ENCODE measurements around the gene OR52N4. TPM values are rescaled to one million over a fixed set of nuclear protein-coding genes. Genes with fewer than 3 reads are reported as not detected.

OR52N4 gene
- total and polyA plus RNA-seq, 2 donors, result 0.09 to 0.73 TPM

- WGBS, result 96% methylated on average over 1 of the region's 1 CpG
- Histone ChIP-seq H3K27ac (ENCODE audit: low read depth in 1 of 2, low read length in 1 of 2) (no peak within 1 kb of the TSS), H3K4me3 (ENCODE audit: low read length in 2 of 2) (no peak within 1 kb of the TSS), H3K4me1 (ENCODE audit: control insufficient read depth in 2 of 2, insufficient read depth in 2 of 2, low read length in 2 of 2) (no peaks in the 10 kb centered on the region), H3K9me3 (ENCODE audit: control insufficient read depth in 2 of 2, insufficient read depth in 1 of 2, low read length in 1 of 2) (no peaks in the 10 kb centered on the region), H3K36me3 (ENCODE audit: control insufficient read depth in 2 of 2, insufficient read depth in 2 of 2, low read length in 1 of 2) (no peaks in the 10 kb centered on the region), H3K27me3 (ENCODE audit: control insufficient read depth in 2 of 2, insufficient read depth in 1 of 2, low read length in 1 of 2) (no peaks in the 10 kb centered on the region)
- no peak for DNase-seq (ENCODE audit: low read depth in 6 of 9, low spot score in 9 of 9)
These were observed 17.6 kb upstream of the OR52N4 start, which contains the start of gene OR56B1 for GRCh38 chr11:5736396-5736795. Gene OR56B1, plus strand, starts transcription at chr11:5736448. Its CDS starts 69 bp downstream, at chr11:5736517.

GRCh38 chr11:5737091-5737490 is 17.0 kb upstream of the OR52N4 start:
- Histone ChIP-seq H3K27me3 (ENCODE audit: control insufficient read depth in 2 of 2, insufficient read depth in 1 of 2, low read length in 1 of 2) (no peaks in the 10 kb centered on the region), H3K9me3 (ENCODE audit: control insufficient read depth in 2 of 2, insufficient read depth in 1 of 2, low read length in 1 of 2) (no peaks in the 10 kb centered on the region), H3K4me1 (ENCODE audit: control insufficient read depth in 2 of 2, insufficient read depth in 2 of 2, low read length in 2 of 2) (no peaks in the 10 kb centered on the region), H3K27ac (ENCODE audit: low read depth in 1 of 2, low read length in 1 of 2) (no peak overlapping the region), H3K36me3 (ENCODE audit: control insufficient read depth in 2 of 2, insufficient read depth in 2 of 2, low read length in 1 of 2) (no peaks in the 10 kb centered on the region), H3K4me3 (ENCODE audit: low read length in 2 of 2) (no peak overlapping the region)
- no peak for DNase-seq (ENCODE audit: low read depth in 6 of 9, low spot score in 9 of 9)

GRCh38 chr11:5737670-5738392 is 16.2 kb upstream of the OR52N4 start:
- no peak overlapping the region for H3K27ac ChIP-seq (ENCODE audit: low read depth in 1 of 2, low read length in 1 of 2)
- no peaks in the 10 kb centered on the region for H3K4me1 ChIP-seq (ENCODE audit: control insufficient read depth in 2 of 2, insufficient read depth in 2 of 2, low read length in 2 of 2)
- WGBS, result 96% methylated on average over 6 of the region's 6 CpGs
- H3K27me3 ChIP-seq (ENCODE audit: control insufficient read depth in 2 of 2, insufficient read depth in 1 of 2, low read length in 1 of 2), result no peaks in the 10 kb centered on the region
- H3K4me3 ChIP-seq (ENCODE audit: low read length in 2 of 2), result no peak overlapping the region
- no peaks in the 10 kb centered on the region for H3K9me3 ChIP-seq (ENCODE audit: control insufficient read depth in 2 of 2, insufficient read depth in 1 of 2, low read length in 1 of 2)
- DNase-seq (ENCODE audit: low read depth in 6 of 9, low spot score in 9 of 9), result no peak
- no peaks in the 10 kb centered on the region for H3K36me3 ChIP-seq (ENCODE audit: control insufficient read depth in 2 of 2, insufficient read depth in 2 of 2, low read length in 1 of 2)

- H3K4me1 ChIP-seq (ENCODE audit: control insufficient read depth in 2 of 2, insufficient read depth in 2 of 2, low read length in 2 of 2), result no peaks in the 10 kb centered on the region
- H3K27me3 ChIP-seq (ENCODE audit: control insufficient read depth in 2 of 2, insufficient read depth in 1 of 2, low read length in 1 of 2), result no peaks in the 10 kb centered on the region
- no peak for DNase-seq (ENCODE audit: low read depth in 6 of 9, low spot score in 9 of 9)
- H3K27ac ChIP-seq (ENCODE audit: low read depth in 1 of 2, low read length in 1 of 2), result no peak overlapping the region
- no peak overlapping the region for H3K4me3 ChIP-seq (ENCODE audit: low read length in 2 of 2)
- 80% methylated on average over 1 of the region's 1 CpG for WGBS
- H3K36me3 ChIP-seq (ENCODE audit: control insufficient read depth in 2 of 2, insufficient read depth in 2 of 2, low read length in 1 of 2), result no peaks in the 10 kb centered on the region
- H3K9me3 ChIP-seq (ENCODE audit: control insufficient read depth in 2 of 2, insufficient read depth in 1 of 2, low read length in 1 of 2), result no peaks in the 10 kb centered on the region
These were observed 15.6 kb upstream of the OR52N4 start for GRCh38 chr11:5738431-5738830.

GRCh38 chr11:5746614-5747013 is 7.4 kb upstream of the OR52N4 start:
- no peaks in the 10 kb centered on the region for H3K9me3 ChIP-seq (ENCODE audit: control insufficient read depth in 2 of 2, insufficient read depth in 1 of 2, low read length in 1 of 2)
- no peaks in the 10 kb centered on the region for H3K27me3 ChIP-seq (ENCODE audit: control insufficient read depth in 2 of 2, insufficient read depth in 1 of 2, low read length in 1 of 2)
- WGBS, result 98% methylated on average over 3 of the region's 3 CpGs
- no peak overlapping the region for H3K4me3 ChIP-seq (ENCODE audit: low read length in 2 of 2)
- H3K27ac ChIP-seq (ENCODE audit: low read depth in 1 of 2, low read length in 1 of 2), result no peak overlapping the region
- no peaks in the 10 kb centered on the region for H3K4me1 ChIP-seq (ENCODE audit: control insufficient read depth in 2 of 2, insufficient read depth in 2 of 2, low read length in 2 of 2)
- no peaks in the 10 kb centered on the region for H3K36me3 ChIP-seq (ENCODE audit: control insufficient read depth in 2 of 2, insufficient read depth in 2 of 2, low read length in 1 of 2)
- DNase-seq (ENCODE audit: low read depth in 6 of 9, low spot score in 9 of 9), result no peak

GRCh38 chr11:5749836-5750235 is 4.2 kb upstream of the OR52N4 start:
- H3K27ac ChIP-seq (ENCODE audit: low read depth in 1 of 2, low read length in 1 of 2), result no peak overlapping the region
- no peaks in the 10 kb centered on the region for H3K27me3 ChIP-seq (ENCODE audit: control insufficient read depth in 2 of 2, insufficient read depth in 1 of 2, low read length in 1 of 2)
- H3K9me3 ChIP-seq (ENCODE audit: control insufficient read depth in 2 of 2, insufficient read depth in 1 of 2, low read length in 1 of 2), result no peaks in the 10 kb centered on the region
- no peak for DNase-seq (ENCODE audit: low read depth in 6 of 9, low spot score in 9 of 9)
- 96% methylated on average over 3 of the region's 3 CpGs for WGBS
- no peaks in the 10 kb centered on the region for H3K4me1 ChIP-seq (ENCODE audit: control insufficient read depth in 2 of 2, insufficient read depth in 2 of 2, low read length in 2 of 2)
- no peaks in the 10 kb centered on the region for H3K36me3 ChIP-seq (ENCODE audit: control insufficient read depth in 2 of 2, insufficient read depth in 2 of 2, low read length in 1 of 2)
- H3K4me3 ChIP-seq (ENCODE audit: low read length in 2 of 2), result no peak overlapping the region

GRCh38 chr11:5767056-5767455 is 13.0 kb downstream of the OR52N4 start:
- DNase-seq (ENCODE audit: low read depth in 6 of 9, low spot score in 9 of 9), result no peak
- H3K4me1 ChIP-seq (ENCODE audit: control insufficient read depth in 2 of 2, insufficient read depth in 2 of 2, low read length in 2 of 2), result no peaks in the 10 kb centered on the region
- no peaks in the 10 kb centered on the region for H3K27me3 ChIP-seq (ENCODE audit: control insufficient read depth in 2 of 2, insufficient read depth in 1 of 2, low read length in 1 of 2)
- H3K36me3 ChIP-seq (ENCODE audit: control insufficient read depth in 2 of 2, insufficient read depth in 2 of 2, low read length in 1 of 2), result no peaks in the 10 kb centered on the region
- no peaks in the 10 kb centered on the region for H3K9me3 ChIP-seq (ENCODE audit: control insufficient read depth in 2 of 2, insufficient read depth in 1 of 2, low read length in 1 of 2)
- H3K27ac ChIP-seq (ENCODE audit: low read depth in 1 of 2, low read length in 1 of 2), result no peak overlapping the region
- WGBS, result 82% methylated on average over 1 of the region's 1 CpG
- H3K4me3 ChIP-seq (ENCODE audit: low read length in 2 of 2), result no peak overlapping the region

- no peaks in the 10 kb centered on the region for H3K27me3 ChIP-seq (ENCODE audit: control insufficient read depth in 2 of 2, insufficient read depth in 1 of 2, low read length in 1 of 2)
- H3K4me1 ChIP-seq (ENCODE audit: control insufficient read depth in 2 of 2, insufficient read depth in 2 of 2, low read length in 2 of 2), result no peaks in the 10 kb centered on the region
- WGBS, result 80% methylated on average over 4 of the region's 4 CpGs
- H3K36me3 ChIP-seq (ENCODE audit: control insufficient read depth in 2 of 2, insufficient read depth in 2 of 2, low read length in 1 of 2), result no peaks in the 10 kb centered on the region
- no peak within 1 kb of the TSS for H3K4me3 ChIP-seq (ENCODE audit: low read length in 2 of 2)
- no peak within 1 kb of the TSS for H3K27ac ChIP-seq (ENCODE audit: low read depth in 1 of 2, low read length in 1 of 2)
- H3K9me3 ChIP-seq (ENCODE audit: control insufficient read depth in 2 of 2, insufficient read depth in 1 of 2, low read length in 1 of 2), result no peaks in the 10 kb centered on the region
- no peak for DNase-seq (ENCODE audit: low read depth in 6 of 9, low spot score in 9 of 9)
These were observed 29.2 kb downstream of the OR52N4 start, which contains the start of gene OR52N5 for GRCh38 chr11:5783255-5783654. Gene OR52N5, minus strand, starts transcription at chr11:5783355. Its CDS starts 4,721 bp downstream, at chr11:5778634.

GRCh38 chr11:5791165-5791564 is 37.1 kb downstream of the OR52N4 start, which contains the start of gene OR52N1:
Gene OR52N1, minus strand, starts transcription at chr11:5791265. Its CDS starts 2,449 bp downstream, at chr11:5788816.
- no peaks in the 10 kb centered on the region for H3K9me3 ChIP-seq (ENCODE audit: control insufficient read depth in 2 of 2, insufficient read depth in 1 of 2, low read length in 1 of 2)

More at GRCh38 chr11:5791165-5791564, 37.1 kb downstream of the OR52N4 start, which contains the start of gene OR52N1:
- no peaks in the 10 kb centered on the region for H3K4me1 ChIP-seq (ENCODE audit: control insufficient read depth in 2 of 2, insufficient read depth in 2 of 2, low read length in 2 of 2)
- no peaks in the 10 kb centered on the region for H3K27me3 ChIP-seq (ENCODE audit: control insufficient read depth in 2 of 2, insufficient read depth in 1 of 2, low read length in 1 of 2)
- WGBS, result 94% methylated on average over 3 of the region's 3 CpGs
- no peak within 1 kb of the TSS for H3K4me3 ChIP-seq (ENCODE audit: low read length in 2 of 2)
- H3K36me3 ChIP-seq (ENCODE audit: control insufficient read depth in 2 of 2, insufficient read depth in 2 of 2, low read length in 1 of 2), result no peaks in the 10 kb centered on the region
- DNase-seq (ENCODE audit: low read depth in 6 of 9, low spot score in 9 of 9), result no peak
- H3K27ac ChIP-seq (ENCODE audit: low read depth in 1 of 2, low read length in 1 of 2), result no peak within 1 kb of the TSS
